HS-27A (cell line): ENCODE results near the gene MTHFD2L.
"Not testable (repeated sequence)": the region's sequence is repeated elsewhere in the genome, so short reads cannot be mapped to it uniquely, and the experiment has no call there.

Source experiments
- DNase-seq: peaks from one replicate; pipeline ENCODE4 v3.0.0-alpha.2; 2012; ENCODE audit warnings: low read depth, missing footprints

The MTHFD2L gene

GRCh38 chr4:74335341-74336021 is 177.6 kb downstream of the MTHFD2L start:
- DNase-seq: no peak

- DNase-seq: no peak
Observed at GRCh38 chr4:74338792-74339333, 180.9 kb downstream of the MTHFD2L start.

GRCh38 chr4:74339501-74339900 is 181.6 kb downstream of the MTHFD2L start:
- DNase-seq: no peak

- not testable (repeated sequence) for DNase-seq
Observed at GRCh38 chr4:74340421-74340820, 182.5 kb downstream of the MTHFD2L start.

GRCh38 chr4:74344031-74344430 is 186.1 kb downstream of the MTHFD2L start:
- no peak for DNase-seq
